Measurements from ENCODE around the gene COL10A1.

COL10A1 gene

DNA sequence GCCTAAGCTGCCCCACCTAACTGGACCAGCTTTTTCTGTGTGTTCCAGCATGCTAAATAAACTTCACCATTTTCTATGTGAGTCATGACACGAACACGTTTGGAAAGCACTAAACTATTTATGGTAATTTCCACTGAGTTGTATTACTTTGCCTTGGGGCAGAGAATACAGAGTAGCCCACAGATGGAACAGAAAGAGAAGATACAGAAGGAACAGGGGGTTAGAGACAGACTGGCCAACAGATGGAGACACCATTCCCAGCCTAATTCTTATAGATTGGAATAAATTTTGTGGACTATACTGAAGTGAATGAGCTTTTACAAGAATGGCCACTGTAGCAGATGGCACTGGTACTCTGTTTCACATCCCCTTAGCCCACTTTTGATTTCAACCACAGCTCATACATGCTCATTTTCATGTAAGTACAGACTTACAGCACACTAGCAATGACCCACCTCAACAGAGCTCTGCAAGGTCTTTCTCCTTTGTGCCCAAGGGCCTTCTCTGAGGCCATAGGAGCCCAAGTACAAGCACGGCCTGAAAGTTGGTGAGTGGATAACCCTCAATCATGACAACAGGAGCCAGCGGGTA is 38.4 kb downstream of the COL10A1 start:
- TF ChIP-seq POLR2A (IDR thresholded peaks at IDR 0.05; ENCODE audit: low read length): no peak
- no peak for TF ChIP-seq GATA1 (IDR thresholded peaks at IDR 0.05; ENCODE audit: low read depth, low read length)
- DNase-seq: no peak

DNA sequence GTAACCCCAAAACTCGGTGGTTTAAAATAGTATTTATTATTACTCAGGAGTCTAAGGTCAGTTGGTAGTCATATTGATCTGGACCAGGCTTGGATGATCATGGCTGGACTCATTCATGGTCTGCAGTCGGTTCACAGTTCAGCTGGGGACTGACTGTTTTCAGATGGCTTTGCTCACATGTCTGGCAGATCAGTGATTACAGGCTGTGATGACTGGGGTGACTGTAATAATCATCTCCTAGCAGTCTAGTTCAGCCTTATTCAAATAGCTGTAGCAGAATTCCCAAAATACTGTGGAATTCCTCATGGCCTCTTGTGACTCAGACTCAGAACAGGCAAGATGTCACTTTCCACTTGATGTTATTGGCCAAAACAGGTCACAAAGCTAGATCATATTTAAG is 41.6 kb downstream of the COL10A1 start:
- TF ChIP-seq POLR2A (IDR thresholded peaks at IDR 0.05; ENCODE audit: low read length) (no peak), GATA1 (IDR thresholded peaks at IDR 0.05; ENCODE audit: low read depth, low read length) (no peak)
- DNase-seq: no peak

DNA sequence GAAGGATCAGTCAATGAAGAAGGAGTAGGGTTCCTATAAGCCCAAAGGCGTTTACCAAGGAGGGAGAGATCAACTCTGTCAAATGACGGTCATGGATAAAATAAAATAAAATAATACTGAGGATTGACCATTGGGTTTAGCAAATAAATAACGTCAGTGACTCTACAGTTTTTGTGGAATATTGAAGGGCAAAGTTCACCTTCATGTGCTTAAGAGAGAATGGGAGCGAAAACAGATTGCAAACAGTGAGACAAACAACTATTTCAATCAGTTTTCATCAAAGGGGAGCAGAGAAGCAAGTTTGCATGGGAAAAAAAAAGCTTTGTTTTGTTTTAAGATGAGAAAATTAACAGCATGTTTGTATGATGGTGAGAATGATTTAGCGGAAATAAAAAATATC is 42.9 kb downstream of the COL10A1 start:
- TF ChIP-seq POLR2A (IDR thresholded peaks at IDR 0.05; ENCODE audit: low read length) (no peak), GATA1 (IDR thresholded peaks at IDR 0.05; ENCODE audit: low read depth, low read length) (no peak)
- no peak for DNase-seq

DNA sequence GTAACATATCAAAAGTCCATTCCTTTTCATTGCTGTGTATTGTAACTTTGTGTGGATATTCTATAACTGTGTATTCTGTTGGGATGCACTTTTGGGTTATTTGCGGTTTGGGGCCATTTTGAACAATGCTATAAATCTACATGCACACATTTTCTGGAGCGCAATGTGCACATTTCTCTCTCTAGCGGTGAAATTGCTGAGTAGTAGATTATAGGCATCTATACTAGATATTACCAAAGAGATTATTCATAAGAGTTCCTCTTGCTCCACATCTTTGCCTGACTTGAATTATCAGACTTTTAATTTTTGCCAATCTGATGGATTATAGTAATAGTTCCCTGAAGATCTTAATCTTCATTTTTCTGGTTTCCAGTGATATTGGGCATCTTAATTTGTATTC is 47.0 kb downstream of the COL10A1 start:
- DNase-seq: no peak
- TF ChIP-seq GATA1 (IDR thresholded peaks at IDR 0.05; ENCODE audit: low read depth, low read length) (no peak), POLR2A (IDR thresholded peaks at IDR 0.05; ENCODE audit: low read length) (no peak)

DNA sequence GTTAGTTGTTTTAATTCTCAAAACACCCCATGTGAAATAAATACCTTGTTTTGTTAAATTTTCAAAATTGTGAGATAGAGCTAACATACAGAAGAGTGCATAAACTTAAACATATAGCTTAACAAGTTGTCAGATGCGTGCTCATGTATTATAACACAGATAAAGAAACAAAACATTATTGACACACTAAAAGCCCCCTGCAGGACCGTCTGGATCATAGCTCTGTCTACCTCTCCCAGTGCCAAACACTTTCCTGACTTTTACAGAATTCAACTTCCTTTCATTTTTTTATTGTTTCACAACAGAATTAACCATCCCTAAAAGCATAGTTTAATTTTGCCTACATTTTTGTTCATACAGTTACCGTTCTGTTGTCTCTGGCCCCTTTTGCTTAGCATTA is 47.4 kb downstream of the COL10A1 start:
- no peak for DNase-seq
- TF ChIP-seq POLR2A (IDR thresholded peaks at IDR 0.05; ENCODE audit: low read length): no peak
- TF ChIP-seq GATA1 (IDR thresholded peaks at IDR 0.05; ENCODE audit: low read depth, low read length): no peak

DNA sequence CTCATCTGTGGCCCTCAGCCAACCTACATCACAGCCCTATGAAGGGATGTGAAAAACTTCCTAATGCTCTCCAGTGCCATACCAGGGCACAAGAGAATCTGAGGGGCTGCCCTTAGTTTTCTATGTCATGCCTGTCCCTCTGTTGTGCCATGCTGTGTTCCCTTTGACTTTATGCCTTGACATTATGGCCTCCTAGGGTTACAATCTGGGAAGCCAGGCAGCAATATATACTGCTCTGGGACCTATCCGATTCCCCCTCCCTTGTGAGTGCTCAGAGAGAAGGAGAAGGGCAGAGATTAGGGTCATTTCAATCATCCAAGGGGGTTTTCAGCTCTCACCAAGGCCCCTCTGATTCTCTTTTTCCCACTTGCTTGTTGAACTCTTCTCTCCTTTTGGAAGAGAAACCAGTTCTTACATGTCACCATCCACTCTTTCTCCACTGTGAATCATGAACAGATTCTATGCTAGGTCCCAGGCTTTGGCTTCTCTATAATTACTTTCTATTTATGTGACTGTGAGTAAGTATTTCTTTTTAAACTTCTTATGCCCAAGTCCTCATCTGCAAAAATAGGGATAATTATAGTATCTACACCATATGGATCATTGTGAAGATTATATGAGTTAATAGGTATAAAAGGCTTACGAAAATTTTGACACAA is 51.1 kb downstream of the COL10A1 start:
- no peak for DNase-seq
- TF ChIP-seq POLR2A (IDR thresholded peaks at IDR 0.05; ENCODE audit: low read length) (no peak), GATA1 (IDR thresholded peaks at IDR 0.05; ENCODE audit: low read depth, low read length) (no peak)

DNA sequence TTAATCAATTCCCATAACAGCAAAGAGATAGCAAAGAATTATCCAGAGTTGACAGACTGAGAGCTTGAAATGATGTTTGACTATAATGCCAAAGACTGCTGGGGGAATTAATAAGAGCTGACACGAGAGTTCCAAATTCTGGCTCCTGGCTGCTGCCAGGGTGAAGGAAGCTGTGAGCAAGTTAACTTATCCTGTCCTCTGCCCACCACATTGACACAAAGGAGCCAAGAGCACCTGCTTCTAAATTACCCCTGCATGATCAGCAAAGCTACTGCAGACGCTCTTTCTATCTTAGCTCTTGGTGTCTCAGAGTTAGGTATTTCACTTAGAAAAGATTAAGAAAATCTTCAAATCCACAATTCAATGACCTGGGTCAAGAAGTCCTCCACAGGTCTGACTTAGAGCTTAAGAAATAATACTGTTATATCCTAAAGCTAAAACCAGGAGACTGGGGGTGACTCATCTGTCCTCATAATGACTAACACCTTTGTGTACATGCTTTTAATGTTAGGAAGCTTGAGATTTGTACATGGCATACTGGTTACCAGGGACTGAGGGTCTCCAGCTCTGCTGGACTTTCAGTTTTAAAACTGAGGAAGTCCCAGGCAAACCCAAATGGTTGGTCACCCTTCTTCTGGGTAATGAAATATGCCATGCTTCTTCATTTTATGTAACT is 52.0 kb downstream of the COL10A1 start:
- TF ChIP-seq POLR2A (IDR thresholded peaks at IDR 0.05; ENCODE audit: low read length): no peak
- TF ChIP-seq GATA1 (IDR thresholded peaks at IDR 0.05; ENCODE audit: low read depth, low read length): no peak
- DNase-seq: no peak

DNA sequence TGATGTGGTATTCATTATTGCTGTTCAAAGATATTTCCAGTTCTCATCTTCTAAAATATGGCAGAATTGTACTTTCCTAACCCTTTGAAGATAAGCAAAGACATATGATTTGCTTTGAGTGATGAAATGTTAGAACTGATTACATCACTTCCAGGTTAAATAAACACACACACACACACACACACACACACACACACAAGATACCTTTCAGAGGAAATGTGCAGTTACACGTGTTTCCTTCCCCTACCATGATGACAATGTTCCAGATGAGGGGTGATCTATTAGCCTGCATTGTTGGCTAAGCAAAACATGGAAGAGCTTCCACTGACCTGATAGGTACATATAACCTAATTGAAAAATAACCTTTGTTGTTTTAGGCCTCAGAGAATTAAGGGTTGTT is 53.6 kb downstream of the COL10A1 start:
- DNase-seq: no peak
- no peak for TF ChIP-seq POLR2A (IDR thresholded peaks at IDR 0.05; ENCODE audit: low read length)
- no peak for TF ChIP-seq GATA1 (IDR thresholded peaks at IDR 0.05; ENCODE audit: low read depth, low read length)

DNA sequence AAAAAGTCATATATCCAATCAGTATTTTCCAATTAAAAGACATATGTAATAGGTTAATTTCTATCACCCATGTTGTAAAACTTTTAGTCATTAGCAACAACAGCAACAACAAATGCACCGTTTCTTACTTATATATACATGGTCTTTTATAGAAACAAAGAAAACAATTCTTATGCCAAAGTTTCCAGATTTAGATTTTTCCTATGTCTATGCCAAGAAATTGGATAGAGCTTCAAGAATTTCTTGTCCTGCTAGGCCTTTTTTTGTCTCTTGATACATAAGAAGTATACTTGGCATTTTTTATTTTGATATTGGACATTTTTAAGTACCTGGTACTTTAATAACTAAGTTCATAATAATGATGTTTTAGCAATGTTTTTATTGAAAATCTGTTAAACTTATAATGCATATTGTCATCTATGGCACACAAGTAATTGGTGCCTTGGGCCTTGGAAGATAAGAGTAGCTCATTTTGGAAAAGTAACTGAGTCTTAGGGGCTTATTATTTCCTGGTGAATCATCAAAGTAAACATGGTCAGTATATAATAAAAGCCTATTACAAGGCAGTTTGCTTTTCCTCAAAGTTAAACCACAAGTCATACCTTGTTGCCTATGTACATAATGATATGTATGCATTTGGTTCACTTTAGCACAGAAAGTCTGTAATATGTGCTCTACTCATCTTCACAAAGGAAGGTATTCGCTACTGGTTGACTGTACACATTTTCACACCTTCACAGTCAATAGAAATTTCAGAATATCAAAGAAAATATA is 55.1 kb downstream of the COL10A1 start:
- DNase-seq: no peak
- TF ChIP-seq GATA1 (IDR thresholded peaks at IDR 0.05; ENCODE audit: low read depth, low read length) (no peak), POLR2A (IDR thresholded peaks at IDR 0.05; ENCODE audit: low read length) (no peak)

DNA sequence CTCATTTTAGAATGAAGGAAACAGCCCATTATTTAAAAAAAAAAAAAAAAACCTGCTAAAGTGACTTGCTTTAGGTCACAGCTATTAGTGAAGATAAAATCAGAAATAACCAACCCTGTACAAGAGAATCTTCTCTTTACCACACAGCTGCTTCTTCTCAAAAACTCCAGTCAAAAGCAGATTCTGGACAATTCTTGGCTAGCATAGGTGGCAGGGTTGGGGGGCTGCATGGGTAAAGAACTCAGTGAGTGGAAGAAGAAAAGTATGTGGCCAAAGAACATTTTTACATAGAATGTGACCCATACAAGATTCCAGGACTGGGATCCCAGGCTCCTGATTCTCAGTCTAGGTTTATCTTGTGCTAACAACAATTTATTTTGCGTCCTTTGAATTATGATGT is 55.8 kb downstream of the COL10A1 start:
- TF ChIP-seq GATA1 (IDR thresholded peaks at IDR 0.05; ENCODE audit: low read depth, low read length) (no peak), POLR2A (IDR thresholded peaks at IDR 0.05; ENCODE audit: low read length) (no peak)
- no peak for DNase-seq
